Measurements from ENCODE around the gene PLA2G3.

- TF ChIP-seq CTCF (conservative IDR thresholded peaks at IDR 0.05 in 1 of 2, IDR thresholded peaks at IDR 0.05 in 1 of 2; ENCODE audit: extremely low read depth in 1 of 2, insufficient read depth in 1 of 2, low read depth in 1 of 2, low read length in 2 of 2) (no peak), EZH2 (IDR thresholded peaks at IDR 0.05; ENCODE audit: borderline replicate concordance, low read length) (no peak)
Measured at GRCh38 chr22:31099386-31099785, 40.9 kb downstream of the PLA2G3 start.

All from mammary epithelial cell (primary cell).